Measurements from ENCODE around the gene LNP1. TPM values are rescaled to one million over a fixed set of nuclear protein-coding genes. Genes with fewer than 3 reads are reported as not detected.

LNP1 gene
- total and polyA plus RNA-seq, 9 of the 15 experiments (the other 6 are each of a cell fraction or from before 2014, with no cell fraction given): 1.9 to 5.2 (median 4.5) TPM

- Histone ChIP-seq H3K4me1 (replicated peaks in 1 of 2; ENCODE audit: control insufficient read depth in 2 of 2, insufficient read depth in 2 of 2, low read length in 2 of 2) (peaks cover 4 to 6% of the 10 kb centered on the region in 2 experiments; a peak in 3 of 5 replicates), H3K27ac (ENCODE audit: extremely low read depth, low read depth, low read length) (peak within 1 kb of the TSS; percentile 12; the same call in 1 of the 3 replicates), H4K20me1 (replicated peaks; ENCODE audit: control insufficient read depth, insufficient read depth, low read length) (no peaks in the 10 kb centered on the region), H3K79me2 (ENCODE audit: control insufficient read depth, insufficient read depth, low read length) (no peaks in the 10 kb centered on the region), H3K9ac (ENCODE audit: insufficient read depth in 1 of 2, low read depth in 2 of 2, low read length in 2 of 2) (peak within 1 kb of the TSS; percentile 65 to 87), H3K27me3 (ENCODE audit: control insufficient read depth in 2 of 2, insufficient read depth in 2 of 2, low read length in 2 of 2) (no peaks in the 10 kb centered on the region; a peak in 1 of 5 replicates), H2AFZ (ENCODE audit: low read depth, low read length) (peak within 1 kb of the TSS; percentile 90), H3K9me1 (ENCODE audit: control insufficient read depth, insufficient read depth, low read length) (no peaks in the 10 kb centered on the region), H3K36me3 (ENCODE audit: control insufficient read depth, insufficient read depth, low read length) (no peaks in the 10 kb centered on the region), H3K4me2 (ENCODE audit: insufficient read depth, low read length) (peak within 1 kb of the TSS; percentile 80), H3K9me3 (replicated peaks; ENCODE audit: control insufficient read depth, insufficient read depth, low read depth, low read length) (no peaks in the 10 kb centered on the region), H3K4me3 (peak within 1 kb of the TSS; percentile 42)
- in situ Hi-C loops (cut with MboI): no loop called here
- BruUV-seq (replicated peaks): no TSS peak
- ChIA-PET POLR2A (interaction anchor here (0.6 to 1.2 kb wide), 7 partner anchors 9 to 1042 kb away, joined by 3 to 4 read pairs (median 3); no protein-coding TSS in a partner anchor), CTCF (ENCODE audit: low intra/inter-chr PET ratio) (no interaction called here)
- FAIRE-seq: peak; percentile 52
- intact Hi-C loops (cut with micrococcal nuclease): no loop called here
- DNase-seq (ENCODE audit: extremely low read depth in 1 of 4, low spot score in 3 of 4): peak; percentile 83 to 98 (median 97)
- ATAC-seq: peak; percentile 100
- WGBS (ENCODE audit: insufficient coverage, low coverage, missing lambda C conversion rate): 2% methylated on average over 23 of the region's 56 CpGs
- TF ChIP-seq KLF13 (tag; IDR thresholded peaks at IDR 0.05; ENCODE audit: borderline replicate concordance, low read depth) (no peak), CXXC5 (CRISPR knock-in tag; IDR thresholded peaks at IDR 0.05) (peak; percentile 78), ZNF695 (CRISPR knock-in tag; IDR thresholded peaks at IDR 0.05) (no peak), ATF1 (CRISPR knock-in tag; IDR thresholded peaks at IDR 0.05) (no peak), ATF1 (tag; IDR thresholded peaks at IDR 0.05) (peak; percentile 71), SRSF3 (IDR thresholded peaks at IDR 0.05; ENCODE audit: insufficient read depth, low read length) (no peak), CCNT2 (IDR thresholded peaks at IDR 0.05; ENCODE audit: borderline replicate concordance, extremely low read depth, insufficient read length, low read depth, low read length) (peak; percentile 30), NFE2 (IDR thresholded peaks at IDR 0.05; ENCODE audit: low read depth) (no peak), ARID3A (IDR thresholded peaks at IDR 0.05; ENCODE audit: borderline replicate concordance, low read depth, low read length) (no peak), RNF2 (IDR thresholded peaks at IDR 0.05) (peak; percentile 21; the same call in 1 of the 2 replicates), RB1 (IDR thresholded peaks at IDR 0.05; ENCODE audit: low read depth) (peak; percentile 30; the same call in 1 of the 2 replicates), VEZF1 (CRISPR knock-in tag; IDR thresholded peaks at IDR 0.05) (peak; percentile 91)
These were observed 91.0 kb downstream of the LNP1 start, which contains the start of gene TMEM45A for GRCh38 chr3:100492059-100493006. Gene TMEM45A (plus strand): TSS chr3:100492619. CDS start chr3:100555212, 62,593 bp downstream.

All from K562 (cell line).